ENCODE results near the gene TCERG1L.

Gene TCERG1L

GRCh38 chr10:131243076-131243475, 68.4 kb downstream of the TCERG1L start:
- no peak for TF ChIP-seq SIN3A (IDR thresholded peaks at IDR 0.05; ENCODE audit: borderline replicate concordance, insufficient read depth, low read length)
- TF ChIP-seq FOXP2 (optimal IDR thresholded peaks at IDR 0.05; ENCODE audit: borderline replicate concordance, extremely low read depth, extremely low read length, insufficient read depth): no peak
- TF ChIP-seq, protein P1, sequence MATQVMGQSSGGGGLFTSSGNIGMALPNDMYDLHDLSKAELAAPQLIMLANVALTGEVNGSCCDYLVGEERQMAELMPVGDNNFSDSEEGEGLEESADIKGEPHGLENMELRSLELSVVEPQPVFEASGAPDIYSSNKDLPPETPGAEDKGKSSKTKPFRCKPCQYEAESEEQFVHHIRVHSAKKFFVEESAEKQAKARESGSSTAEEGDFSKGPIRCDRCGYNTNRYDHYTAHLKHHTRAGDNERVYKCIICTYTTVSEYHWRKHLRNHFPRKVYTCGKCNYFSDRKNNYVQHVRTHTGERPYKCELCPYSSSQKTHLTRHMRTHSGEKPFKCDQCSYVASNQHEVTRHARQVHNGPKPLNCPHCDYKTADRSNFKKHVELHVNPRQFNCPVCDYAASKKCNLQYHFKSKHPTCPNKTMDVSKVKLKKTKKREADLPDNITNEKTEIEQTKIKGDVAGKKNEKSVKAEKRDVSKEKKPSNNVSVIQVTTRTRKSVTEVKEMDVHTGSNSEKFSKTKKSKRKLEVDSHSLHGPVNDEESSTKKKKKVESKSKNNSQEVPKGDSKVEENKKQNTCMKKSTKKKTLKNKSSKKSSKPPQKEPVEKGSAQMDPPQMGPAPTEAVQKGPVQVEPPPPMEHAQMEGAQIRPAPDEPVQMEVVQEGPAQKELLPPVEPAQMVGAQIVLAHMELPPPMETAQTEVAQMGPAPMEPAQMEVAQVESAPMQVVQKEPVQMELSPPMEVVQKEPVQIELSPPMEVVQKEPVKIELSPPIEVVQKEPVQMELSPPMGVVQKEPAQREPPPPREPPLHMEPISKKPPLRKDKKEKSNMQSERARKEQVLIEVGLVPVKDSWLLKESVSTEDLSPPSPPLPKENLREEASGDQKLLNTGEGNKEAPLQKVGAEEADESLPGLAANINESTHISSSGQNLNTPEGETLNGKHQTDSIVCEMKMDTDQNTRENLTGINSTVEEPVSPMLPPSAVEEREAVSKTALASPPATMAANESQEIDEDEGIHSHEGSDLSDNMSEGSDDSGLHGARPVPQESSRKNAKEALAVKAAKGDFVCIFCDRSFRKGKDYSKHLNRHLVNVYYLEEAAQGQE (IDR thresholded peaks at IDR 0.05; ENCODE audit: insufficient read depth in 1 of 2, low read depth in 2 of 2, low read length in 2 of 2): no peak
- TF ChIP-seq POLR2AphosphoS5 (IDR thresholded peaks at IDR 0.05; ENCODE audit: low read depth, low read length): no peak
- no peak for TF ChIP-seq TAF1 (IDR thresholded peaks at IDR 0.05; ENCODE audit: borderline replicate concordance, insufficient read depth, low read length)

DNA sequence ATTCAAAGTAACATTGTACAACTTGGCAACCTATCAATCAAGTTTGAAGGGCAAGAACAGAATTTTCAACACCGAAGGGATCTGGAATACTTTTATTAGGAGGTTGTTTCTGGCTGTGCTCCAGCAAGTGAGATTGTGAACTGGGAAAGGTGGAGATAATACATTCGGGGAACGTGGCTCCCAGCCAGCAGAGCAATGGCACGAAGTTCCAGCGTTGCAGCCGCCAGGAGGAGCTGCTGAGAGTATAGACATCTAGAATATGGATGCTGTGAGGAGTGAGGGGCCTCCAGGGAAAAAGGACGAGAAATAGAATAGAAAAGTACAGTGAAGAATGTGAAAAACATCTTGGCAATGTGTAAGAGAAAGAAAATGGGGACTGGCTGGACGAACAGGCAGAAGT, 69.5 kb downstream of the TCERG1L start:
- TF ChIP-seq, protein P1 (IDR thresholded peaks at IDR 0.05; ENCODE audit: insufficient read depth in 1 of 2, low read depth in 2 of 2, low read length in 2 of 2): no peak
- no peak for TF ChIP-seq SIN3A (IDR thresholded peaks at IDR 0.05; ENCODE audit: borderline replicate concordance, insufficient read depth, low read length)
- TF ChIP-seq POLR2AphosphoS5 (IDR thresholded peaks at IDR 0.05; ENCODE audit: low read depth, low read length): no peak
- TF ChIP-seq TAF1 (IDR thresholded peaks at IDR 0.05; ENCODE audit: borderline replicate concordance, insufficient read depth, low read length): no peak
- no peak for TF ChIP-seq FOXP2 (optimal IDR thresholded peaks at IDR 0.05; ENCODE audit: borderline replicate concordance, extremely low read depth, extremely low read length, insufficient read depth)

- no peak for TF ChIP-seq TAF1 (IDR thresholded peaks at IDR 0.05; ENCODE audit: borderline replicate concordance, insufficient read depth, low read length)
- no peak for TF ChIP-seq SIN3A (IDR thresholded peaks at IDR 0.05; ENCODE audit: borderline replicate concordance, insufficient read depth, low read length)
- no peak for TF ChIP-seq FOXP2 (optimal IDR thresholded peaks at IDR 0.05; ENCODE audit: borderline replicate concordance, extremely low read depth, extremely low read length, insufficient read depth)
- TF ChIP-seq, protein P1 (IDR thresholded peaks at IDR 0.05; ENCODE audit: insufficient read depth in 1 of 2, low read depth in 2 of 2, low read length in 2 of 2): no peak
- TF ChIP-seq POLR2AphosphoS5 (IDR thresholded peaks at IDR 0.05; ENCODE audit: low read depth, low read length): no peak
Measured at GRCh38 chr10:131240691-131241090, 70.8 kb downstream of the TCERG1L start.

- TF ChIP-seq POLR2AphosphoS5 (IDR thresholded peaks at IDR 0.05; ENCODE audit: low read depth, low read length): no peak
- no peak for TF ChIP-seq FOXP2 (optimal IDR thresholded peaks at IDR 0.05; ENCODE audit: borderline replicate concordance, extremely low read depth, extremely low read length, insufficient read depth)
- TF ChIP-seq SIN3A (IDR thresholded peaks at IDR 0.05; ENCODE audit: borderline replicate concordance, insufficient read depth, low read length): no peak
- TF ChIP-seq TAF1 (IDR thresholded peaks at IDR 0.05; ENCODE audit: borderline replicate concordance, insufficient read depth, low read length): no peak
Measured at GRCh38 chr10:131239926-131240325, 71.6 kb downstream of the TCERG1L start.

GRCh38 chr10:131239450-131239849, 72.1 kb downstream of the TCERG1L start:
- TF ChIP-seq POLR2AphosphoS5 (IDR thresholded peaks at IDR 0.05; ENCODE audit: low read depth, low read length) (no peak), SIN3A (IDR thresholded peaks at IDR 0.05; ENCODE audit: borderline replicate concordance, insufficient read depth, low read length) (no peak), TAF1 (IDR thresholded peaks at IDR 0.05; ENCODE audit: borderline replicate concordance, insufficient read depth, low read length) (no peak), FOXP2 (optimal IDR thresholded peaks at IDR 0.05; ENCODE audit: borderline replicate concordance, extremely low read depth, extremely low read length, insufficient read depth) (no peak)
- TF ChIP-seq, protein P1 (IDR thresholded peaks at IDR 0.05; ENCODE audit: insufficient read depth in 1 of 2, low read depth in 2 of 2, low read length in 2 of 2): no peak
